Hematopoietic multipotent progenitor cell treated with erythropoietin and hydrocortisone succinate and interleukin-3 and kit ligand, for 4 days (in vitro differentiated cells): Measurements from ENCODE around the gene AJAP1.

Source experiments
- DNase-seq: peaks from one replicate; pipeline ENCODE4 v3.0.0-alpha.2; 2015

AJAP1 gene

DNA sequence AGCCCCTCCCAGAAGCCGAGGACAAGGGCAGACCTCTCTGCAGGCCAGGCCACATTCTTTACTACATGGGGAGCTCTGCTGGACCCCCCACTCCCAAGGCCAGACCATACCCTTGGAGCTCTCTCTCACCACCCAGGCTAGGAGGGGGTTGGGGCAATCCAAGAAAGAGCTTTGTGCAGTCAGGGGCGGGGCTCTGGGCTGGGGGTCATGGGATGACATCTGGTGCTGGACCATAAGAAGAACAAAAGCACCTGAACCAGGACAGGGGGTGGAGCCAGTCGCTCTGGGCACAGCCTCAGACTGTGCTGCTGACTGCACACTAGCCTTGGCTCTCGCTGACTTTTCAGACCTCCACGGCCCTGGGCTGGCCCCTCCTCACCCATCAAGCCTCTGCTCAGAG lies 23.1 kb upstream of the AJAP1 start:
- no peak for DNase-seq

DNA sequence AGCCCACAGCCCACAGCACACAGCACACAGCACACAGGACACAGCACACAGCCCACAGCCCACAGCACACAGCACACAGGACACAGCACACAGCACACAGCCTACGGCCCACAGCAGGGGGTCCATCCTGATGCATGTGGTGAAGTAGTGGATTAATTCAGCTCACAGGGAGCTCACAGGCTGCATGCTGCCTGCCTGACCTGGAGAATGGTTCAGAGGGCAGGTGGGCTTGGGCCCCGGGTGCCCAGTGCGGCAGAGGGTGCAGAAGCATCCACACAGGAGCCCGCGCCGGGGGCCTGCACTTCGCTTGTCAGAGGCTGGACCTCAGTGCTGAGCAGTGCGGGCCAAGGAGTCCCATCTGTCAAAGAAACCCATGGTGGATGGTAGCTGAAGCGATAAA lies 21.1 kb upstream of the AJAP1 start:
- DNase-seq: no peak

DNA sequence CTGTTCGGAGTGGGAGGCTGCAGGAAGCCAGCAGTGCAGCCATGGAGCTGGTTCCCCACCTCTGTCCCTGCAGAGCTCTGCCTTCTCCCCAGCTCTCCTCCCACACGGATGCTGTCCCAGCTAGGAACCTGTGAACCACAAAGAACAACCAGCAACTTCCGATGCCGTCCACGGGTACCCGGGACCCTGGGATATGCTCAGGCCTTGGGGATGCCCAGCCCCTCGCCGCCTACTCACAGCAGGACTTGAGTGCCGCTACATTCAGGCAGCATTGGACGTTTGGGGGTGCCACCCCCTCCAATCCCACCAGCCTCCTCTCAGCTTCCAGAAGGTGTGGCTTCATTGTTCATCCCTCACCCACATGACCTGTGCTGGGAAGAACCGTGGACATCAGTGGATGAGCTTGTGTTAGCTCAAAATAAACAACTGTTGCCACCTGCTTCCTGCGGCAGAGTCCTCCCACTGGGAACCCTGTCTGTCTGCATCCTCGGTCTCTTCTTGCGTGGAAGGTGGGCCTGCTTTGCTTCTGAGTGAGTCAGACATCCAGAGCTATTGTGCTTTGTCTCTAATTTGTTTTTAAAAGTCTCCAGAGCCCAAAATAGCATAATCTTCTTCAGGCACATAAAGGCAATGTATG lies 20.1 kb upstream of the AJAP1 start:
- DNase-seq: no peak

DNA sequence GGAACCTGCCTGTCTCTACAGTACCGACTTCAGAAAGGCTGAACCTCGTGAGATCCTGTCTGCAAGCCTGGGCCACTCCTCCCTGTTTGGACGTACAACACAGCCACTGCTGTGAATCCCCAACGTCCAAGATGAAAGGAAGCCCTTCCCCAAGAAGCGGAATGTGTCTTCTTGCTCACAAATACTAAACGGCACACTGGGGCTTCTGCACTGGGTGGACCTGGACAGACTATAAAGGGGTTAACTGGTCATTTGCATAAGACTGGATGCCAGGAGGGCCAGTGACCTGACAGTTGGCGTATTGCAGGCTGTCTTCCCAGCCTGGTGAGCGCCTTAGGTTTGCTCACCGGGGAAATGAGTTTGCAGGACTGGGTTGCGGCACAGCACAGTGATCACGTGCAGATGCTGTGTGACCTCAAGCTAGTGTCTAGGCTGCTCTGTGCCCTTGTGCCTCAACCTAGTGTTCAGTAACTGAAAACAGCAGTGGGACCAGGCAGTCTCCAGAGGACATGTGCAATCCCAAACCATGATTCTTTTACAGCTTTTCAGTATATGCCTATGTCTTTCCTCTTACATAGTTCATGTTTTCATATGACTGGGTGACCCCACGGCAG lies 19.5 kb upstream of the AJAP1 start:
- no peak for DNase-seq

DNA sequence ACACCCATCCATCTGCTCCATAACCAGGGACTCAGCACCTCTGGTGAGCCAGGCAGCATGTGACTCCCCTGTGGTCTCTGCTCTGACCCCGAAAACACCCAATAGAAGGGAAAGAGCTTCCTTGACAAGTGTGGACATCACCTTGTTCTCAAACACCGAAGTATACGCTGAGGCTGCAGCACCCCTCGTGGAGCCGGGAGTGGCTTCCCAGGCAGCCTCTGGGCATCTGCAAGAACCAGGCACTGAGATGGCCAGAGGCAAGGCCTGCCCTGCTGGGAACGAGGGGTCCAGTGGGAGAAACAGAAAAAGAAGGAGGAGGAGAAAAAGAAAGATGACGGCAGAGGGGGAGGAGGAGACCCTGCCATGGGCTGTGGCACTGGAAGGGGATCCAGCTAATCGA lies 18.2 kb upstream of the AJAP1 start:
- no peak for DNase-seq

DNA sequence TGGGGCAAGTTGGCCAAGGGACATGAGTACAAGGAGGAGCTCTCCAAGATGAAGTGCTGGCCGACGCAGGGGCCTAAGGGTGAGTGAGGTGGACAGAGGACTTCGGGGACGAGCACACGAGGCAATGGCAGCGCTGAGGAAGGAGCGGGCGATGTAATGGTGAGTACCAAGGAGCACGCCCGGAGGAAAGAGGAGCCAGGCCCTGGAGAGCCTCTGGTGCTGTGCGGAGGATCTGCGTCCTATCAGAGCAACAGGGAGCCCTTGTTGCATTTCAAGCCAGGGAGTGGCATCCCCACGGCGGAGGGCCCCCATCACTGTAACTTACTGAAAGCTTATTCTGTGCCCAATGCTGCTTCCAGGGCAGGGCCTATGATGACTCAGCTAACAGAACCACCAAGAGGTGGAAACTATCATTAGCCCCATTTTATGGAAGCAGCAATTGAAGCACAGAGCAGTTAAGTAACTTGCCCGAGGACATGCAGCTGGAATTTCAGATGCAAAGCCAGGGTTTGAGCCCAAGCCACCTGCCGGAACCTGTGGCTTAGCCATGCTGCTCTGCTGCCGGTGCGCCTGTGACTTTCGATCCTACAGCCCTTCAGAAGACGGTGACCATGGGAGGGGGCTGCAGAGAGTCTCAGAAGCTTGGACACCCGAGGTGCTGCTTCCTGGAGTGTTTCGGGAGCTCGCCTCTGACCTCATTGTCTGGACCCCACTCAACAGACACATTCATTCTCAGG lies 17.6 kb upstream of the AJAP1 start:
- DNase-seq: no peak

DNA sequence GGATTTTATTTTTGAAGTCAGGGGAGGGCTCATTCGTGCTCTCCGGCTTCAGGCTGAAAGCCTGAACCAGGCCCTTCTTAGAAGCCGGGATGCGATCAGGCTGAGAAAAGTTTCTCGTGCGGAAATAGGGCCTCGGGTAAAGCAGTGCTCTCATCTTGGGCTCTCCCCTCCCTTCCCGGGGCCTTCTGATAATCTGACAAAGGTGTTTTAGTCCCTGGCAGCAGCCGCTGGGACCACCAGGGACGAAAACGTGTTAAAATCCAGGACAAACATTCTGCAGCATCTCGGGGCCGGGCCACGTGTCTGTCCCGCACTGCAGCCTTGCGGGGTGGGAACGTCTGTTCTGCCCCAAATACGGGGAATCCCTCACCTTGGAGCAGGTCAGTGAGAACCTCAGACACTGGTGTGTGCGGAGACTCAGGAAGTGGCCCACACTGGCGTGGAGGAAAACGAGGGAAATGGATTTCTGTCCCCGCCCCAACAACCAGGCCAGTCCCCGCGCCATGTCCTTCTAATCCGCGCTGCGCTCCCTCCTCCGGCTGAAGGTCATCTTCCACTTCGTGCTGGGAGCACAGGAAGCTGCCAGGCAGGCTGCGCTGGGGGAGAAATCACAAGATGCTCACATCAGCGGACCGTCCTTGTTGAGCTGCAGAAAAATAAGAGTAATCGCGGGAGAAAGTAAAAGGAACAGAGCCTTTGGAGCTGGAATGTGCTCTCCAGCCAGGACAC lies 16.6 kb upstream of the AJAP1 start:
- DNase-seq: no peak

DNA sequence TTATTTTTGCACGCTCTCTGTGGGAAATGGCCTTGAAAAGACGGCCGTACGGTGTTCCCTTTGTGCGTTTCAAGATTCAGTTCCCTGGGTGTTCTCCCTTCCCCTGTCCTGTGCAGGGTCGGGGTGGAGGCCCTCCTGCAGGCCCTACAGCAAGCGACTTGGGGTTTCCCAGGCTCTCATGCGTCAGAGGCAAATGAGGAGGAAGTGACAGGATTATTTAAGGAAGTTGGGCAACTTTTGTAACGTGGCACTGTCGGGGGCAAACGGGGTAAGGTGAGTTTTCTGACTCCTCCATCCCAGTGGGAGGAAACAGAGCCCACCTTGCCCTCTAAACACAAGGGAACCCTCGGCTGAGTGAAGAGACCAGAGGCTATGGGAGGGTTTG lies 16.1 kb upstream of the AJAP1 start:
- no peak for DNase-seq

DNA sequence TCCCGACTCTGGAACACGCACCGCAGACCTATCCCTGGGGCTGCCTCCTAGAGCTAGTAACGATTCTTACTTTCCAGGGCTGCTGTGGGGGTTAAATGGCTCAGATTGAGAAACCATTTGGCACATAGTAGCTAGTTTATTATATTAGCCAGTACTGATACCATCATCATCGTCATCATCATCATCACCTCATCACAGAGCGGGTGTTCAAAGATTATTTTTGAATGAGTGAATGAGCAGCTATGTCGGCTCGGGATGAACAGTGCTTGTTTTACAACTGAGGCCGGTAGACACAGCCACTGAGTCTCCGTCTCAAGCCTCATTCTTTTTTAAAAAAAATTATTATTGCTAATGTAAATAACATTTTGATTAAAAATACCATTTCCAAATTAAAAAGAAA lies 13.5 kb upstream of the AJAP1 start:
- no peak for DNase-seq

DNA sequence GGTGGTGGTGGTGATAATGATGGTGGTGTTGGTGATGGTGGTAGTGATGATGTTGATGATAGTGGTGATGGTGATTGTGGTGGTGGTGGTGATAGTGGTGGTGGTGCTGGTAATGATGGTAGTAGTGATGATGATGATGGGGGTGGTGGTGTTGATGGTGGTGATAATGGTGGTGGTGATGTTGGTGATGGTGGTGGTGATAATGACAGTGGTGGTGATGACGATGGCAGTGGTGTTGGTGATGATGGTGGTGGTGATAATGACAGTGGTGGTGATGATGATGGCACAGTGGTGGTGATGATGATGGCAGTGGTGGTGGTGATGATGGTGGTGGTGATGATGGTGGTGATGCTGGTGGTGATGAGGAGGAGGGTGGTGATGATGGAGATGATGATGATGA lies 7.0 kb upstream of the AJAP1 start:
- DNase-seq: no peak

DNA sequence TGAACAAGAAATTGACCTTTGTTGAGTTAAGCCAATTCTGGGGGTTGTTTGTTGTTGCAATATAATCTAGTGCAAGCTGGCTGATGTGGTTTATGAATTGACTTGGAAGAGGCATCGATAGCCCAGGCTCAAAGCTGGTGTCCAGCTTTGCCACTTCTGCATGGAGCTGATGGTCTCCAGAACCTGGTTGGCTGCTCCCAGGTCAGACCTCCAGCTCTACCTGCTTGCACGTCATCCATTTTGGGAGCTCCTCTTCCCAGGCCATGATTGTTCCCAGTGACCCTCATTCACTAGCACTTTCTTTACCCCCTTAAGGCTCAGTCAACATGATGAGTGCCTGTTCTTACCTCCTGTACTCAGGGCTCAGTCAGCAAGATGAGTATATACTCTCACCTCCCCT lies 5.8 kb upstream of the AJAP1 start:
- DNase-seq: no peak

DNA sequence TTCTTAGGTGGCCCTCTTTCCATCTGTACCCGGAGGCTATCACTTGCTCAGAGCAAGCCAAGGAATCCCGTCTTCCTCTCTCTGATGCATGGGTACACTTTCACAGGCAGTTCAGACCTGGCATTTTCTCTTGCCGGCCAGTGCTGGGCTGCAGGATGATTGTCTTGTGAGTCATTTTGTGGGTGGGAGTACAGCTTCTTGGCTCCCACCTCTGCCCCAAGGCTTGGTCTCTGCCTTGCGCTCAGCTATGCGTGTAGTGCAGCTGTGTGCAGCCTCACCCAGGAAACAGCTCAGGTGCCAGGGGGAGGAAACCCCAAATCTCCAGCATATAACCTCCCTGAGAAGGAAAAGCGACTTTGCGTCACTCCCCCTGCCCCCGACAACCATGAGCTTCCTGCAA lies 3.9 kb upstream of the AJAP1 start:
- DNase-seq: no peak

DNA sequence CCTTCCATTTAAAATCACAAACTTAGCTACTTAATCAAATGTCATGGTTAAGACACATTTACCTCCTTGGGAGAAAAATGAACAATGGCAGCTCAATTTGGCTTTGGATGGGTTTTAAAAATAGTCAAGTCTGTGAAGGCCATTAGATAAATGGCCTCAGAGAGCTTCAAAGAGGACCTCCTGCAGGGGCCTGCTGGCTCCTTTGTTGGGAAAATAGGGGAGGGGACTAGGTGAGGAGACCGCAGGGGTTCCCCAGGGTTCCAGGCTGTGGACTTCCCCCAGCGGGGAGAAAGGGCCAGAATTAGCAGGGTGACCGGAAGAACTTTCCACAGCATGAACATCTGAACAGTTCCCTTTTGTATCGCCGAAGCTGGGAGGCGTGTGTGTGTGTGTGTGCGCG lies 3.4 kb upstream of the AJAP1 start:
- no peak for DNase-seq

DNA sequence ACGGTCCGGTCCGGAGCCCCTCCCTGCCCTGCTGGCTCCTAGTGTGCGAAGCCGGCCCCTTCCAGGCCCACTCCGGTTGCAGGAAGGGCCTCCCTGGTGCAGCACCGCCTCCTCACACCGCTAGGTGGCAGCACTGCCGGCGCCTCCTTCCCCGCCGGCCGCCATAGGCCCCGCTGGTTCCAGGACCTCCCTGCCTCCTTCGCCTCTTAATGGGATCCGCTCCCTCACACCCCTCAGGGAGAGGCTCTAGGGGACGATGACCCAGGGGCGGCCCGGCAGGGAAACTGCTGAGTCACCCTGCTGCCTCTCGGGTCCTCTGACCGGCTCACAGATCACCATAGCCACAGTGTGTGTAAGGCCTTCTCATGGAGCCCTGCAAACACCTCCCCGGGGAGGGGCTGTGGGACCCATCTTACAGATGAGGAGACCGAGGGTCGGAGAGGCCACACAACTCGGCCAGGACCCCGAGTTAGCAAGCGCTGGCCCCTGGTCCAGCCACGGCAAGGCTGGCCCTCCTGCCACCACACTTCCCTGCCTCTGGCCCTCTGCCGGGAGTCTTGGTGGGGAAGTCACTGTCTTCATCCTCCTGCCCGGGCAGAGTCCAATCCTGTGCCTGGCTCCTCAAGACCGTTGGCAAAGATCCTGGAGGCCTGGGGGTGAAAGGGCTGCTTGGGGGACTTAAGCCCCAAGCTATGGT lies 1.6 kb upstream of the AJAP1 start:
- DNase-seq: peak; percentile 72

DNA sequence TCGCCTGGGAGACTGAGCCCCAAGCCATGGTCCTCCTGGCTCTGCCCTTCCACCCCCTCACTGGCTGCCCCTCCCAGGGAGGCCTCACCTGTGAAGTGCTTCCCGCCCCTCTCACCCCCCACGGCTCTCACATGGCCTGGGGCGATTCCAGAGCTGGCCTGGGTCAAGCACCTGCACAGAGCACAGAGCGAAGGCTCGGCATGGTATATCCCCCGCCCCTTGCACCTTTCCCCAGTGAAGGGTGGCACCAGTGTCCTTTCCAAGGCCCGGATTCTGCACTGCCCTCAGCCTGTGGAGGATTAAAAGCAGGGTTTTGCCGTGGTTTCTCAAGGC lies 1.1 kb upstream of the AJAP1 start:
- DNase-seq: no peak

DNA sequence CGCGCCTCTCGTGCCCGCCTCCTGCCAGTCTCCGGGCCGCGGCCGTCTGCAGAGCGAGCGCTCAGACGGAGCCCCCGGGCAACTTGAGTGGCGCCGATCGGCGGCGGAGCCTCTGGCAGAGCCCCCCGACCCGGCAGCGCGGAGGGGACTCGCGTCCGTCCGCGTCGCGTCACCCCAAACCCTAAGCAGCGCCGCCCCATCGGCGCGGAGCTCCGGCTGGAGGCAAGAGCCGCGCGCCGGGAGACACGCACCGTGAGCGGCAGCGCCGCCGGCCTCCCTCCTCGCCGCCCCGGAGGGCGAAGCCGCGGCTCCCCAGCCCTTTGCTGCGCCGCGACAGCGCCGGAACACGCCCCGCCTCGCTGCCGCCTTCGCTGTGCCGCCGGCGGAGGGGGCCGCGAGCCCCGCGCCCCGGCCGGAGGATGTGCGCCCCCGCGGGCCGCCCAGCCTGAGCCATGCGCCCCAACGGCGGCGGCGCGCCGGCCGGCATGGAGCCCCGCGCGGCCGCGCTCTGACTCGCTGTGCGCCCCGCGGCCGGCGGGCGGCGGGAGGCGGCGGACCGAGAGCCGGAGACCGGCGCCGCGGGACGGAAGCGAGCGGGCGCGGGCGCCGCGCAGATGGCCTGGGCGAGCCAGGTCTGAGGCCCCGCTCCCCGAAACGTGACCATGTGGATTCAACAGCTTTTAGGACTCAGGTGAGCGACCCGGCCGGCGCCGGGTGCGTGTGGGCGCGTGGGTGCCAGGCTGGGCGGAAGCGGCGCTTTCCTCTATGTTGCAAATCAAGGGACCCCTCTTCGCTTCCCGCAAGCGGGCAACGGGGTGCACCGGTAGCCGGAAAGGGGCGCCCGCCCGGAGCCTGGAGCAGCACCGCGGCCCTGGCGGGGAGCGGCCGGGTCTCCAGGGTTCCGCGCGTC lies 610 bp downstream of the AJAP1 start:
- DNase-seq: peak; percentile 35

DNA sequence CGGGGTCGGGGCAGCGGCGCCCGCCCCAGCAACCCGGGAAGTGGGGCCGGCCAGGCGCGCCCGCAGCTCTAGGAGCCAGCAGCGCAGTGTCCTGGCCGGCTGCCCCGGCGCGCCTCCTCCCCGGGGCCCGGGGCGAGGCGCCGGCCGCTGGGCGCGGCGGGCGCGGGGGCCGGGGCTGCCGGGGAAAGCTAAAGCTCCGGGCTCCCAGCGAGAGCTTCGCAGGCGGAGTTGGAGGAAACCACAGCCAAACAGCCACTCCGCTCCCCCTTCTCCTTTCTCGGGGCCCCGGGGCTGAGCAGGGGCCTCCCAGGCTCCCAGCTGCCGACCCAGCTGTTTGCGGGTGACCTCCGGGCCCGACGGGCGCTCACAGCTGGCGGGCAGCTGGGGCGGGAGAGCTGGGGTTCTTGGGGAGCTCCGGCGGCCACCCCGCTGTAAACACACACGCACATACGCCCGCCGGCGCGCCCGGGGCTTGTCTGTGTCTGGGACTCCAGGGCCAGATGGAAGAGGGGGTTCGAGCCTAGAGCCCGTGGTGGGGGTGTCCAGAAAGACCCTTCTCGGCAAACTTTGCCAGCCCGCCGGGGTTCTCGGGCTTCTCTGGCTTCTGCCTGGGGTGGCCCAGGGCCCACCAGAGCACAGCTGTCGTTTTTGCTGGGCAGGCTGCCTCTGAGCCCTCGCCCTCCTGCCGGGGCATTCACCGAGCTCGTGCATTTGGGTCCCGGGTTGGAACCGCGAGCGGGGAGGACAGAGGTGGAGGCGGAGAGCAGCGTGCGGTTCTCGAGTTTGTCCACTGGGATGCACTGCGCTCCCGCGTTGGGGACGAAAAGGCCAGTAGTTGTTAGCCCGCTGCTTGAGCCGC lies 1.5 kb downstream of the AJAP1 start:
- DNase-seq: peak; percentile 71

DNA sequence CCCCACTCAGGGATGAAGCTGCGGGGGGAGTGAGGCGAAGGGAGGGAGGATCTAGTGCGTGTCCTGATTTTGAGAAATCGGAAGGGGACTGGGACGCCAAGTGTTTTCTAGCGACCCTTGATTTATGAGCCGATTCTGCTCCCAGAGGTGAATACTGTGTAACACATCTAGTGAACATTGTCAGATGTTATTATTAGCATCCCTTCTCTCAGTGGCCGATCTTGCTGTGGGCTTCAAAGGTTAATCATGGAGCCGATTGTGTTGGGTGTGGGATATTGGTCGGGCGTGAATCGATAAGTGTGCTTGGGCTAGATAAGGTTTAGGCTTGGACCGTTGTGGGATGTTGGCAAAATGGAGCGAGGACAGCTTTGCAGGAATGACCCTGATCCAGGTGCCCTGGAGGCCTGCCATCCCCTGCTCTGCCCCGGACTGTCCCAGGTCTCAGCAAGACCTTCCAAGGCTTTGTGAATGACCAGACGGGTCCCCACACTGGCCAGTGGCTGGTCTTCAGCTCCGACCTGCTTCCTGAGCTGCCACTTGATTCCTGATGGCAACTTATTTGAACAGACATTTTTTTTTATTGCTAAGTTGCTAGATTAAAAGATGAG lies 2.2 kb downstream of the AJAP1 start:
- DNase-seq: no peak

DNA sequence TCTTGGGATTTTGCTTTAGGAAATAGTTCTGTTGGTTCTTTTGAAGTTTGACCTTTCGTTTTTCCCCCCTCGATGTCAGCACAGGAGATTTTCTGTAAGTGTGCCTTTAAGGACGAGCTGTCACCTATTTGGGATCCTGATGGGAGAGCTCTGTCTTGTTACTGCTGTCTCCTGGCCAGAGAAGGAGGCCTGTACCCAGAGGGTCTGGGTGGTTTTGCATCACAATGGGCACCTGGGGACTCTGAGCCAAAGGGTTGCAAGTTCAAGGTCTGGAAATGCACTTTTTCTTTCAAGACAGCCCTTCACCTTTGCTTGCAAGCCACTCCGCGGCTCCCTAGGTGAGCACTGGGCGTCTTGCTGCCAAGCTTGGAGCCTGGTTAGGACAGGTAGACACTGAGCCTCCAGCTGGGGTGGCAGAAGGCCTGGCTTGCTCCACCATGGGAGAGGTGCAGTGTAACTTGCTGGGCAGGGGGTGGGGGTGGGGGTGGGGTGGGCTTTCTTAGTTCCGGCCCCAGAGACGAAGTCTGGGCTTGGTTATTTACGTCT lies 2.9 kb downstream of the AJAP1 start:
- DNase-seq: no peak

DNA sequence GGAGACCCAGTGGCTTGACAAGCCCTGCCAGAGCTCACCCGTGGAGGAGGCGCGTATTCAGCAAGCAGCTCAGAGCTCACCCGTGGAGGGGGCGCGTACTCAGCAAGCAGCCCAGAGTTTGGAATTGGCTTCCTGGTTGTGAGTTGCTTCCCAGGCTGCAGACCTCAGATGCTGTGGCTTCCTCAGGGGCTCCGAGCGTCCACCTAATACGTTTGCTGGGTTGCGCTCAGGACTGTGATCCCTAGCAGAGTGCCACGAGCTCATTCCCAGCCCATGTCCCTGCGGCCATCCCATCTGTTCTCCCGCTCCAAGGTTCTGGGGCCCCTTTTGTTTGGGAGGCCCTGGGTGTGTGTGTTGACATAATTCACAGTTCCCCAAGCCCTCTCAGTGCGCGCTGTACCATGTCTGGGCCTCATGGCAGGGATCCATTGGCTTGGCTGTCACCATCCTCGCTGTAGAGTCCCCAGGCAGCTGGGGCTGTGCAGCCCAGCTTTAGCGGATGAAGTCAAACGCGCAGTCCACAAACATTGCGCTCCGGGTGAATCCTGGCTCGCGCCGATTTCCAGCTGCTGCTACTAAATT lies 3.6 kb downstream of the AJAP1 start:
- DNase-seq: no peak
